SIG-M5 treated with dmso at 0.1 percent for 504 hours (cell line): ENCODE data around the gene CCDC148.
"Not testable (repeated sequence)": the region's sequence is repeated elsewhere in the genome, so short reads cannot be mapped to it uniquely, and the experiment has no call there.

Source experiments
- DNase-seq: peaks from one replicate; lab custom pipeline; 2025; ENCODE audit not compliant: unreplicated experiment; lab: John Stamatoyannopoulos, UW

CCDC148 gene

DNA sequence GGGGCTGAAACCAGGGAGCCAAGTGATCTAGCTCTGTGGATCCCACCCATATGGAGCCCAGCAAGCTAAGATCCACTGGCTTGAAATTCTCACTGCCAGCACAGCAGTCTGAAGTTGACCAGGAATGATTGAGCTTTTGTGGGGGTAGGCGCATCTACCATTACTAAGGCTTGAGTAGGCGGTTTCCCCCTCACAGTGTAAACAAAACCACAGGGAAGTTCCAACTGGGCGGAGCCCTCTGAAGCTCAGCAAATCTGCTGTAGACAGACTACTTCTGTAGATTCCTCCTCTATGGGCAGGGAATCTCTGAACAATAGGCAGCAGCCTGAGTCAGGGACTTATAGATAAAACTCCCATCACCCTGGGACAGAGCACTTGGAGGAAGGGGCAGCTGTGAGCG lies 96.7 kb downstream of the CCDC148 start:
- DNase-seq = no peak

GRCh38 chr2:158357699-158358098 lies 98.9 kb downstream of the CCDC148 start:
- DNase-seq = peak; percentile 11

DNA sequence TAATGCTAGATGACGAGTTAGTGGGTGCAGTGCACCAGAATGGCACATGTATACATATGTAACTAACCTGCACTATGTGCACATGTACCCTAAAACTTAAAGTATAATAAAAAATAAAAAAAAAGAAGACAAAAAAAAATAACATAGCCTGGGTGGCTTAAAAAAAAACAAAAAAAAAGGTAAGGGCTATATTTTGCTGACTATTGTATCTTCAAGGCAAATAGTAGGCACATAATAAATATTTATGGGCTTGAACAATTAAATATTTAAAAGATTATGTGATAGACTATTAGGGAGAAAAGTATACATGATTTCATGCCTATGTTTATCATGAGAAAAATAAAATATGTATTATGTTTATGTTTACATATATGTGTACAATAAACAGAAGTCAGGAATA lies 99.4 kb downstream of the CCDC148 start:
- no peak for DNase-seq

DNA sequence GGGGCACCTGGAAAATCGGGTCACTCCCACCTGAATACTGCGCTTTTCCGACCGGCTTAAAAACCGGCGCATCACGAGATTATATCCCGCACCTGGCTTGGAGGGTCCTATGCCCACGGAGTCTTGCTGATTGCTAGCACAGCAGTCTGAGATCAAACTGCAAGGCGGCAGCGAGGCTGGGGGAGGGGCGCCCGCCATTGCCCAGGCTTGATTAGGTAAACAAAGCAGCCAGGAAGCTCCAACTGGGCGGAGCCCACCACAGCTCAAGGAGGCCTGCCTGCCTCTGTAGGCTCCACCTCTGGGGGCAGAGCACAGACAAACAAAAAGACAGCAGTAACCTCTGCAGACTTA lies 105.1 kb downstream of the CCDC148 start:
- DNase-seq = not testable (repeated sequence)

GRCh38 chr2:158350751-158351465 lies 105.6 kb downstream of the CCDC148 start:
- not testable (repeated sequence) for DNase-seq

DNA sequence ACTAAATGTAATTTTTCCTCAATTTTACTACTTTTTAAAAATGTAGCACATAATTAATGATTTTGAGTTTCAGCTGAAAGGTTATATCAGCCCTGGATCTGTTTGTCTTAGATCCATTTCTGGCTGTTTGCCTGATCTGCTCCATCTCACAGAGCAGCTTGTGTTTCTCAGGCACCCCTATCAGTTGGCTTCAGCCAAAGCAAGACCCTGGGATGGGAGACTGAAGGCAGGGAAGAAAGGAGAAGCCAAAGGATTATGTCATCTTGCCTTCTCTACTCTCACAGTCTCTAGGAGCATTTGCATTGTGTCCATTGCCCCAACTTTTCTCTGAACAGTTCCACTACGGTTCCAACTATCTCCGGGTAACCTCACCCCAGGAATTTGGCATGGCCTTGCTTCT lies 110.5 kb downstream of the CCDC148 start:
- no peak for DNase-seq

- no peak for DNase-seq
Measured at GRCh38 chr2:158339513-158339912, 117.0 kb downstream of the CCDC148 start.

- no peak for DNase-seq
Measured at GRCh38 chr2:158337018-158337417, 119.5 kb downstream of the CCDC148 start.

DNA sequence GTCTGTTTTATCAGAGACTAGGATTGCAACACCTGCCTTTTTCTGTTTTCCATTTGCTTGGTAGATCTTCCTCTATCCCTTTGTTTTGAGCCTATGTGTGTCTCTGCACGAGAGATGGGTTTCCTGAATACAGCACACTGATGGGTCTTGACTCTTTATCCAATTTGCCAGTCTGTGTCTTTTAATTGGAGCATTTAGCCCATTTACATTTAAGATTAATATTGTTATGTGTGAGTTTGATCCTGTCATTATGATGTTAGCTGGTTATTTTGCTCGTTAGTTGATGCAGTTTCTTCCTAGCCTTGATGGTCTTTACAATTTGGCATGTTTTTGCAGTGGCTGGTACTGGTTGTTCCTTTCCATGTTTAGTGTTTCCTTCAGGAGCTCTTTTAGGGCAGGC lies 124.8 kb downstream of the CCDC148 start:
- DNase-seq = not testable (repeated sequence)

GRCh38 chr2:158325782-158326340 lies 130.7 kb downstream of the CCDC148 start:
- DNase-seq = no peak

DNA sequence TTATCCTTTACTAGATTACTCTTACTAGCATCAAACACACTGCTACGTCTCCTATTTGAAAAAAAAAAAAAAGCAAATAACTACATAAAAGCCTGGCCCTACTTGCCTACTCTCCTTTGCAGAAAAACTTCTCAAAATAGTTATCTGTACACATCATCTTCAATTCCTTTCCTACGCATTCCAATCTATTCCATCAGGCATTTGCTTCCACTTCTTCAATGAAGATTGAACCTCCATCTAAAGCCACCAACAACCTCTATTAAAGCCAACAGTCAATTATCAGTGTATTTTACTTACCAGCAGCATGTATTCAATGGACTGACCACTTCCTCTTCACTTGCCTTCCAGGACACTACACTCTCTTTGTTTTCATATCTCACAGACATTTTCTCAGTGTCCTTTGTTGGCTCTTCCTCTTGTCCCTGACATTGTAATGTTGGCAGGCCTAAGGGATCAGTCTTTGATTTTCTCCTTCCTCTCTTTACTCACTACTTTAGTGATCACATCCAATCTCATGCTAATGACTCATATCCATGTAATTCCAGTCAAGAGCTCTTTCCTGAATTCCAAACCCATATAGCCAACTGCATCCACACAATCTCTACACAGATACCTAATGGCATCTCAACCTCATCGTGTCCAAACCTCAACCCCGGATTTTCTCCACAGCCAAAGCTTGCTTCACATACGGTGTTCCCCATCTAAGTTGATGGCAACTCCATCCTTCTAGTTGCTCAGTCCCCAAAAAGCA lies 131.3 kb downstream of the CCDC148 start:
- no peak for DNase-seq

- DNase-seq = no peak
Measured at GRCh38 chr2:158323381-158323780, 133.2 kb downstream of the CCDC148 start.

GRCh38 chr2:158321264-158321663 lies 135.3 kb downstream of the CCDC148 start:
- DNase-seq = no peak

GRCh38 chr2:158319269-158319668 lies 137.3 kb downstream of the CCDC148 start:
- DNase-seq = no peak

- DNase-seq = no peak
Measured at GRCh38 chr2:158317642-158318041, 138.9 kb downstream of the CCDC148 start.

DNA sequence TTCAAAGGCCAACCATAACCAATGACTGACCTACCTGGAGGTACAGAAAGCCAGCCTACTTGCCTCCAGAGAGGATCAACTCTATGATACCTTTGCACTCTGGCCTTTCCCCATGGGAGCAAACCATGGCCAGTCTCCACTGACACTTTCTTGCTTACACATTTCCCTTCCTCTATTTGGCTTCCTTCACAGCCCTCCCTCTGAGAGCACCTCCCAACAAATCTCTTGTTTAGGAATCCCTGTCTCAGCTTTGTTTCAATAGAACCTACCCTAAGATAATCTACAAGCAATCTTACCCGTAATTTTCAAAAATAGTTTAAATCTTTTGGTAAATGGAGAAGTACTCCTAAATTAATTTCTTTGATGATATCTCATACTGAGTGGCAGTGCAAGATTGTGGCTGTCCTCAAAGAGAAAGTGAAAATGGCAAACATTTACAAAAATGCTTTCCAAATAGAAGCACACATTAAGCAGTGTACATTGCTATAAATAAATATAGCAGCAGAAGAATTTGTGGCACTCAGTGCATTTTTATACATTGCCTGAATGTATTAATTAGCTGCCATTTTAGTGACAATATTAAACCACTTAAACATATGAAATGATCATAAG lies 140.6 kb downstream of the CCDC148 start:
- DNase-seq = no peak

DNA sequence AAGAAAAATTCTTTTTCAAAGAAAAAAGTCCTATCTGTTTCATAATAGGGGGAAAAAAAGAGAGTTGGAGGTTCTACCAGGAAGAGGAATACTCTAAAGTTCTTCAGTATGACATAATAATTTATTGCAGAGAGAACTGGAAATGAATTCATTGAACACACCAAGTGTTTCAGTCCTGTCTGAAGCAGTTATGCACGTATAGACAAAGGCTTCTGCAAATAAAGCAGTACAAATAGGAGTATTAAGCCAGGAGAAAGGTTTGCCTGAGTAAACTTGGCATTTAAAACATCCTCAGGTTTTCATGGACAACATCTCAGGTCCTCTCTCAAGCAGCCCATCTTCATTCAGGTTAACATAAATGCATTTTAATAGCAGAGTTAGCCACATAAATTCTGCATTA lies 141.6 kb downstream of the CCDC148 start:
- DNase-seq = no peak

DNA sequence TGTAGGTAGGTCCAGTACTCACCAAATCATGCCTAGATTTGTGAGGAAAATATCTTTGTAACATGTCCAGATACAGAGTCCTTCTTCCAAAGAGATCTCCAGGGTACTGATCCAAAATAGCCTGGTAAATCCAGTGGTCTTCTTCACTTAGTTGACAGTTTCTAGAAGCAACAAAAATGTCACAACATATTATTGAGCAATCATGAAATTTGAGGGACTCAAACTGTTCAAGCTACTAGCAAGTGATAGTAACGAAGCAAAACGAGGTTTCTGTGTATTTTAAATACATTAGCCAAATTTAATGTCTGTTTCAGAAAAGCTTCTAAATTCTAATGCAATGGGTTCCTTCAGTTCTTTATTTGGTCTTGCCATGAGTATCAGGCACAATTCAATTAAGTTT lies 142.8 kb downstream of the CCDC148 start:
- no peak for DNase-seq

DNA sequence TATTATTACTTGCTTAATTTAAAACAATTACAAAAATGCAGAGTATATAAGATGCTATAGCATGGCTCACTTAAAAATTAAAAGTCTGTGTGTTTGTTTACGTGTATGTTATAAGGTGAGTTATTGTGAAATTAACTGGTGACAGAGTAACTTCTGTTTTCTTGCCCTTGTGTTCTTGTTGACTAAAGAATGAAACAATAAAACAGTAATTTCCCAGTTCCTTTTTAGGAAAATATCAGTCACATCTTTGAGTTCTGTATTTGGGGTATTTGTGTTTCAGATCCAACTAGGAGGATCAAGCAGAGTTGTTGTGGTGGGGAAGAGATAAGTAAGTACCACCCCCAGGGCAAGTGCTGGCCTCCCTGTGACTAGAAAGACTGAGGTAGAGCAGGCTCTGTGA lies 143.6 kb downstream of the CCDC148 start:
- DNase-seq = no peak

- DNase-seq = not testable (repeated sequence)
Measured at GRCh38 chr2:158310407-158310806, 146.1 kb downstream of the CCDC148 start.

DNA sequence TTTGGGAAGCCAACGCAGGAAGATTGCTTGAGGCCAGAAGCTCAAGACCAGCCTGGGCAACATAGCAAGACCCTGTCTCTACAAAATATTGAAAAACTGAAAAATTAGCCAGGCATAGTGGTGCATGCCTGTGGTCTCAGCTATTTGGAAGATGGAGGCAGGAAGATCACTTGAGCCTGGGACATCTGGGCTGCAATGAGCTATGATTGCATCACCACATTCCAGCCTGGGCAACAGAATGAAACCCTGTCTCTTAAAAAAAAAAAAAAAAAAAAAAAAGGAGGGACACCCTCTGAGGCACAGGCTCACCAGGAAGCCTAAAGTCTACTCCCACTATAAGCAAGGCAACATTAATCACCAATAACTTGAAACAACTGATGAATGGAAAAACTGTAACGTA lies 151.1 kb downstream of the CCDC148 start:
- DNase-seq = no peak

DNA sequence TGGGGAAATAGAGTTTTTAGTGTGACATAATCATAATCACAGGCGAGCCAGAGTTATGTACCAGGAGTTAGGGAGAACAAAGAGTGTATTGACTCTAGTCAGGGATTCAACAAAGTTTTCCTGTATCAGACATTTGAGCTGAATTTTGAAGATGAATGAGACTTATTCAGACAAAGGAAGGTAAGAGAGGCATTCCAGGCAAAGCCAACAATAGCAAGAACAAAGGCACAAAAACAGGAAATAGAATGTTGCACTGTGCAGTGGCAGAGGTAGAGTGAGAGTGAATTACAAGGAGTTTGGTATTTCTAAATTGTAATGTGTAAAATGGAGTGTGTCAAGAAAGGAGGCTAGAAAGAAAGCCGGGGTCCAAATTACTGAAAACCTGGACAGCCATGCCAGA lies 156.2 kb downstream of the CCDC148 start:
- no peak for DNase-seq
